Fibroblast of lung (primary cell): Measurements from ENCODE around the gene PLB1. TPM values are rescaled to one million over a fixed set of nuclear protein-coding genes. Genes with fewer than 3 reads are reported as not detected.

ENCODE experiments used
- DNase-seq, 2 donors: peaks; one replicate each; pipeline versions ENCODE4 v3.0.0 to v3.0.0-alpha.2; 2010; ENCODE audit warnings: low read depth in 2 of 2
- H2AFZ ChIP-seq: 2 replicates; pipeline ENCODE4 v1.5.1; 2012; ENCODE audit warnings: low read length, control low read depth, inconsistent platforms
- H3K27ac ChIP-seq: 2 replicates; pipeline ENCODE4 v1.5.1; 2011; ENCODE audit warnings: low read length, control low read depth; ENCODE audit not compliant: insufficient read depth
- H3K27me3 ChIP-seq: 2 replicates; pipeline ENCODE4 v1.5.1; 2011; ENCODE audit warnings: mild to moderate bottlenecking, low read length; ENCODE audit not compliant: control insufficient read depth, insufficient read depth
- H3K36me3 ChIP-seq: 2 replicates; pipeline ENCODE4 v1.5.1; 2011; ENCODE audit warnings: low read length; ENCODE audit not compliant: control insufficient read depth, insufficient read depth
- H3K4me1 ChIP-seq: 2 replicates; pipeline ENCODE4 v1.5.1; 2011; ENCODE audit warnings: low read length; ENCODE audit not compliant: control insufficient read depth, insufficient read depth; ENCODE audit errors: extremely low read depth
- H3K4me2 ChIP-seq: 2 replicates; pipeline ENCODE4 v1.5.1; 2011; ENCODE audit warnings: low read length, control low read depth; ENCODE audit not compliant: insufficient read depth; ENCODE audit errors: extremely low read depth
- H3K4me3 ChIP-seq, 4 experiments: fragments of 200-600 bp in 1 of 4; sonication (generic) in 1 of 4; replicated peaks in 1 of 4; 2 replicates each; pipeline ENCODE4 v1.5.1; 2011 to 2016; ENCODE audit warnings: low read length in 4 of 4, low read depth in 3 of 4, mild to moderate bottlenecking in 3 of 4, control low read depth in 2 of 4, inconsistent platforms in 1 of 4, mixed read lengths in 1 of 4; ENCODE audit not compliant: insufficient read depth in 1 of 4; ENCODE audit errors: control extremely low read depth in 1 of 4
- H3K79me2 ChIP-seq: 2 replicates; pipeline ENCODE4 v1.5.1; 2012; ENCODE audit warnings: mild to moderate bottlenecking, low read length, inconsistent platforms; ENCODE audit not compliant: control insufficient read depth, insufficient read depth
- H3K9ac ChIP-seq: 2 replicates; pipeline ENCODE4 v1.5.1; 2011; ENCODE audit warnings: mild to moderate bottlenecking, low read length, control low read depth; ENCODE audit not compliant: insufficient read depth
- H3K9me3 ChIP-seq: 2 replicates; pipeline ENCODE4 v1.5.1; 2012; ENCODE audit warnings: low read depth, low read length; ENCODE audit not compliant: control insufficient read depth, insufficient read depth
- H4K20me1 ChIP-seq: 2 replicates; pipeline ENCODE4 v1.5.1; 2011; ENCODE audit warnings: low read length; ENCODE audit not compliant: control insufficient read depth, insufficient read depth; ENCODE audit errors: extremely low read depth
- CTCF ChIP-seq, 2 donors: IDR thresholded peaks in 1 of 2; conservative IDR thresholded peaks in 1 of 2; 1 replicate in 1 of 2; 2 replicates in 1 of 2; pipeline ENCODE4 v1.5.1; 2011 to 2012; ENCODE audit warnings: low read length in 2 of 2, control low read depth in 1 of 2, inconsistent platforms in 1 of 2, low read depth in 1 of 2, mild to moderate bottlenecking in 1 of 2
- EZH2 ChIP-seq: IDR thresholded peaks from 2 replicates; pipeline ENCODE4 v1.5.1; 2012; ENCODE audit warnings: low read length, control low read depth, mild to moderate bottlenecking; ENCODE audit errors: missing control alignments
- polyA plus RNA-seq, 2 donors: library from polyadenylated mRNA; depleted of rRNA in 1 of 2; stranded (reverse) in 1 of 2; unstranded in 1 of 2; fragments of >200 nt; gene quantifications; 2 replicates each; pipeline ENCODE4 v1.2.1, GENCODE V29; 2011 to 2012; ENCODE audit warnings: missing spikeins in 1 of 2
- total RNA-seq: library from RNA; depleted of rRNA; stranded (reverse); fragments of >200 nt; gene quantifications from 2 replicates; pipeline ENCODE4 v1.2.1, GENCODE V29; 2014

The PLB1 gene
- total and polyA plus RNA-seq, 2 donors (not counting 1 experiment from before 2014, with no cell fraction given): 0.70 to 1.8 TPM

GRCh38 chr2:28486526-28486925 lies 9.3 kb upstream of the PLB1 start:
- no peaks in the 10 kb centered on the region for H3K4me1 ChIP-seq
- TF ChIP-seq CTCF (conservative IDR thresholded peaks at IDR 0.05 in 1 of 2, IDR thresholded peaks at IDR 0.05 in 1 of 2; ENCODE audit: low read depth in 1 of 2, low read length in 2 of 2): no peak
- TF ChIP-seq EZH2: no peak
- DNase-seq: no peak
- peaks cover 21% of the 10 kb centered on the region for H3K27me3 ChIP-seq
- no peak overlapping the region for H3K4me2 ChIP-seq
- H4K20me1 ChIP-seq: no peaks in the 10 kb centered on the region
- no peak overlapping the region for H3K27ac ChIP-seq
- H2AFZ ChIP-seq: no peak overlapping the region
- H3K9me3 ChIP-seq: no peaks in the 10 kb centered on the region
- H3K36me3 ChIP-seq: no peaks in the 10 kb centered on the region
- H3K4me3 ChIP-seq: no peak overlapping the region
- no peaks in the 10 kb centered on the region for H3K79me2 ChIP-seq
- H3K9ac ChIP-seq: no peak overlapping the region

- Histone ChIP-seq H3K9me3 (no peaks in the 10 kb centered on the region), H3K4me3 (no peak overlapping the region), H3K4me2 (no peak overlapping the region), H4K20me1 (no peaks in the 10 kb centered on the region), H3K27me3 (peaks cover 28% of the 10 kb centered on the region), H3K27ac (no peak overlapping the region), H3K4me1 (no peaks in the 10 kb centered on the region), H2AFZ (no peak overlapping the region), H3K36me3 (no peaks in the 10 kb centered on the region), H3K9ac (no peak overlapping the region), H3K79me2 (no peaks in the 10 kb centered on the region)
- peak in 1 of 2 donors; percentile 40 for DNase-seq
- TF ChIP-seq EZH2 (no peak), CTCF (conservative IDR thresholded peaks at IDR 0.05 in 1 of 2, IDR thresholded peaks at IDR 0.05 in 1 of 2; ENCODE audit: low read depth in 1 of 2, low read length in 2 of 2) (no peak)
Measured at GRCh38 chr2:28487258-28487657, 8.6 kb upstream of the PLB1 start.

- Histone ChIP-seq H3K4me2 (no peak overlapping the region), H2AFZ (no peak overlapping the region), H3K4me3 (no peak overlapping the region), H3K9ac (no peak overlapping the region), H3K9me3 (no peaks in the 10 kb centered on the region), H3K36me3 (no peaks in the 10 kb centered on the region), H3K27ac (no peak overlapping the region), H3K27me3 (peaks cover 29% of the 10 kb centered on the region), H3K79me2 (no peaks in the 10 kb centered on the region), H4K20me1 (no peaks in the 10 kb centered on the region), H3K4me1 (no peaks in the 10 kb centered on the region)
- no peak for DNase-seq
- TF ChIP-seq EZH2 (no peak), CTCF (conservative IDR thresholded peaks at IDR 0.05 in 1 of 2, IDR thresholded peaks at IDR 0.05 in 1 of 2; ENCODE audit: low read depth in 1 of 2, low read length in 2 of 2) (no peak)
Measured at GRCh38 chr2:28488083-28488830, 7.6 kb upstream of the PLB1 start.
